ENCODE results near the gene DDB1.

Gene DDB1

GRCh38 chr11:61335355-61335710 lies 2.4 kb upstream of the DDB1 start:
- no peak for DNase-seq (ENCODE audit: low read depth)

GRCh38 chr11:61334434-61335354 lies 1.8 kb upstream of the DDB1 start:
- DNase-seq (ENCODE audit: low read depth): no peak

GRCh38 chr11:61333550-61334433 lies 887 bp upstream of the DDB1 start:
- DNase-seq (ENCODE audit: low read depth): no peak

GRCh38 chr11:61332281-61332796 lies 566 bp downstream of the DDB1 start:
- DNase-seq (ENCODE audit: low read depth): no peak

- no peak for DNase-seq (ENCODE audit: low read depth)
These were observed 1.3 kb downstream of the DDB1 start for GRCh38 chr11:61331651-61332050.

GRCh38 chr11:61329871-61330270 lies 3.0 kb downstream of the DDB1 start:
- no peak for DNase-seq (ENCODE audit: low read depth)

GRCh38 chr11:61328351-61328750 lies 4.6 kb downstream of the DDB1 start:
- no peak for DNase-seq (ENCODE audit: low read depth)

GRCh38 chr11:61327669-61328071 lies 5.2 kb downstream of the DDB1 start:
- DNase-seq (ENCODE audit: low read depth): no peak

- no peak for DNase-seq (ENCODE audit: low read depth)
These were observed 7.1 kb downstream of the DDB1 start for GRCh38 chr11:61325649-61326414.

GRCh38 chr11:61315260-61315659 lies 17.6 kb downstream of the DDB1 start:
- DNase-seq (ENCODE audit: low read depth): no peak

- DNase-seq (ENCODE audit: low read depth): no peak
These were observed 22.2 kb downstream of the DDB1 start for GRCh38 chr11:61310749-61311148.

GRCh38 chr11:61309739-61310138 lies 23.2 kb downstream of the DDB1 start:
- no peak for DNase-seq (ENCODE audit: low read depth)

- DNase-seq (ENCODE audit: low read depth): no peak
These were observed 23.8 kb downstream of the DDB1 start for GRCh38 chr11:61309141-61309540.

GRCh38 chr11:61307354-61307753 lies 25.6 kb downstream of the DDB1 start:
- no peak for DNase-seq (ENCODE audit: low read depth)

- no peak for DNase-seq (ENCODE audit: low read depth)
These were observed 26.7 kb downstream of the DDB1 start for GRCh38 chr11:61306221-61306620.

GRCh38 chr11:61305417-61305816 lies 27.5 kb downstream of the DDB1 start:
- DNase-seq (ENCODE audit: low read depth): no peak

- DNase-seq (ENCODE audit: low read depth): no peak
These were observed 29.2 kb downstream of the DDB1 start for GRCh38 chr11:61303725-61304124.

GRCh38 chr11:61302550-61302949 lies 30.4 kb downstream of the DDB1 start:
- no peak for DNase-seq (ENCODE audit: low read depth)

GRCh38 chr11:61298663-61299244 lies 34.2 kb downstream of the DDB1 start:
- no peak for DNase-seq (ENCODE audit: low read depth)

GRCh38 chr11:61297746-61298145 lies 35.2 kb downstream of the DDB1 start:
- peak; percentile 17 for DNase-seq (ENCODE audit: low read depth)

GRCh38 chr11:61297341-61297740 lies 35.6 kb downstream of the DDB1 start:
- DNase-seq (ENCODE audit: low read depth): no peak

- DNase-seq (ENCODE audit: low read depth): no peak
These were observed 37.3 kb downstream of the DDB1 start for GRCh38 chr11:61295596-61295926.
